Renal cortex interstitium (tissue), 3 donors: ENCODE data around the gene RRAS2. TPM values are rescaled to one million over a fixed set of nuclear protein-coding genes. Genes with fewer than 3 reads are reported as not detected.

Experiments used
- polyA plus RNA-seq, 3 donors: library from polyadenylated mRNA; unstranded; fragments of 120-200 nt; gene quantifications; one replicate each; pipeline ENCODE4 v1.2.1, GENCODE V29; 2013; ENCODE audit not compliant: insufficient read length in 3 of 3

RRAS2 gene
- polyA plus RNA-seq, 3 donors, result 46.5 to 57.6 (median 48.8) TPM

Other genes starting within 250 kb of the RRAS2 start
- gene COPB1, start 140.6 kb upstream of the RRAS2 start, polyA plus RNA-seq, result 100 to 1,000 TPM; 136 to 149 (median 136) TPM
- gene PSMA1, start 161.2 kb upstream of the RRAS2 start, polyA plus RNA-seq, result 100 to 1,000 TPM; 158 to 199 (median 175) TPM